GM23338 (cell line): ENCODE measurements around the gene EGFR.

Experiments used
- EZH2 ChIP-seq: fragments of 200-600 bp; sonication (generic); IDR thresholded peaks from one replicate; pipeline ENCODE4 v1.8.0; 2017; ENCODE audit warnings: antibody characterized with exemption, mild to moderate bottlenecking, low read depth; ENCODE audit not compliant: unreplicated experiment
- EZH2phosphoT487 ChIP-seq: fragments of 200-600 bp; sonication (generic); IDR thresholded peaks from one replicate; pipeline ENCODE4 v1.8.1; 2018; ENCODE audit warnings: antibody characterized with exemption; ENCODE audit not compliant: unreplicated experiment
- POLR2AphosphoS5 ChIP-seq: IDR thresholded peaks from 2 replicates; pipeline ENCODE4 v1.6.1; 2016; ENCODE audit warnings: antibody characterized with exemption, low read depth
- STAT1 ChIP-seq: IDR thresholded peaks from one replicate; pipeline ENCODE4 v1.6.1; 2016; ENCODE audit warnings: antibody characterized with exemption; ENCODE audit not compliant: unreplicated experiment
- TF ChIP-seq, protein P1 (sequence below), 2 experiments: fragments of 200-600 bp in 1 of 2; sonication (generic) in 1 of 2; conservative IDR thresholded peaks; 2 replicates each; pipeline versions ENCODE4 v1.5.1 to v1.6.1; 2016 to 2017; ENCODE audit warnings: antibody characterized with exemption in 2 of 2, low read depth in 2 of 2, mild to moderate bottlenecking in 2 of 2, moderate library complexity in 1 of 2
- TF ChIP-seq, protein P2 (sequence below): IDR thresholded peaks from one replicate; pipeline ENCODE4 v1.6.1; 2018; ENCODE audit warnings: antibody characterized with exemption; ENCODE audit not compliant: unreplicated experiment

DNA sequence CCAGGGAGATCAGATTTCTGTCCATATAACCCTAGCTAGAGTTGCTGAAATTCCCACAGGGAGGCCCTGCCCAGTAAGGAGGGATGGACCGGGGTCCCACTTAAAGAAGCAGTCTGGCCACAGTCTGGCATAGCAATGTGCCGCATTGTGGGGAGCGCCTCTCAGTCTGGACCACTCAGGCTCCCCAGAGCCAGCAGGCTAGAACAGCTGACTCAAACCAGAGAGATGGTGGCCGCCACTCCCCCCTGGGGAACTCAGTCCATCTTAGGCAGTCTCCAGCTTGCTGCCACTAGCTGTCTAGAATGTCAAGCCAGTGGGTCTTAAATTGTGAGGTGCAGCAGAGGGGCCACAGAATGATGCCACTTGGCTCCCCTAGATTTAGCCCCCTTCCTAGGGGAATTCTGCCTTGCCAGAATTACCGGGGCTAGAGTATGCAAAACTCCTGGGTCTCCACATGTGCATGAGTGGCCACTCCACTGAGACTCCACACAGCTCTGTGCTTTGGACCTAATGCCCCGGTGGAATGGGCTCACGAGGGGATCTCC, 213.0 kb downstream of the EGFR start:
- TF ChIP-seq POLR2AphosphoS5 (no peak), EZH2 (no peak), EZH2phosphoT487 (no peak), STAT1 (no peak)
- TF ChIP-seq, protein P1, sequence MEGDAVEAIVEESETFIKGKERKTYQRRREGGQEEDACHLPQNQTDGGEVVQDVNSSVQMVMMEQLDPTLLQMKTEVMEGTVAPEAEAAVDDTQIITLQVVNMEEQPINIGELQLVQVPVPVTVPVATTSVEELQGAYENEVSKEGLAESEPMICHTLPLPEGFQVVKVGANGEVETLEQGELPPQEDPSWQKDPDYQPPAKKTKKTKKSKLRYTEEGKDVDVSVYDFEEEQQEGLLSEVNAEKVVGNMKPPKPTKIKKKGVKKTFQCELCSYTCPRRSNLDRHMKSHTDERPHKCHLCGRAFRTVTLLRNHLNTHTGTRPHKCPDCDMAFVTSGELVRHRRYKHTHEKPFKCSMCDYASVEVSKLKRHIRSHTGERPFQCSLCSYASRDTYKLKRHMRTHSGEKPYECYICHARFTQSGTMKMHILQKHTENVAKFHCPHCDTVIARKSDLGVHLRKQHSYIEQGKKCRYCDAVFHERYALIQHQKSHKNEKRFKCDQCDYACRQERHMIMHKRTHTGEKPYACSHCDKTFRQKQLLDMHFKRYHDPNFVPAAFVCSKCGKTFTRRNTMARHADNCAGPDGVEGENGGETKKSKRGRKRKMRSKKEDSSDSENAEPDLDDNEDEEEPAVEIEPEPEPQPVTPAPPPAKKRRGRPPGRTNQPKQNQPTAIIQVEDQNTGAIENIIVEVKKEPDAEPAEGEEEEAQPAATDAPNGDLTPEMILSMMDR (conservative IDR thresholded peaks at IDR 0.05; ENCODE audit: low read depth in 2 of 2) = no peak
- TF ChIP-seq, protein P2, sequence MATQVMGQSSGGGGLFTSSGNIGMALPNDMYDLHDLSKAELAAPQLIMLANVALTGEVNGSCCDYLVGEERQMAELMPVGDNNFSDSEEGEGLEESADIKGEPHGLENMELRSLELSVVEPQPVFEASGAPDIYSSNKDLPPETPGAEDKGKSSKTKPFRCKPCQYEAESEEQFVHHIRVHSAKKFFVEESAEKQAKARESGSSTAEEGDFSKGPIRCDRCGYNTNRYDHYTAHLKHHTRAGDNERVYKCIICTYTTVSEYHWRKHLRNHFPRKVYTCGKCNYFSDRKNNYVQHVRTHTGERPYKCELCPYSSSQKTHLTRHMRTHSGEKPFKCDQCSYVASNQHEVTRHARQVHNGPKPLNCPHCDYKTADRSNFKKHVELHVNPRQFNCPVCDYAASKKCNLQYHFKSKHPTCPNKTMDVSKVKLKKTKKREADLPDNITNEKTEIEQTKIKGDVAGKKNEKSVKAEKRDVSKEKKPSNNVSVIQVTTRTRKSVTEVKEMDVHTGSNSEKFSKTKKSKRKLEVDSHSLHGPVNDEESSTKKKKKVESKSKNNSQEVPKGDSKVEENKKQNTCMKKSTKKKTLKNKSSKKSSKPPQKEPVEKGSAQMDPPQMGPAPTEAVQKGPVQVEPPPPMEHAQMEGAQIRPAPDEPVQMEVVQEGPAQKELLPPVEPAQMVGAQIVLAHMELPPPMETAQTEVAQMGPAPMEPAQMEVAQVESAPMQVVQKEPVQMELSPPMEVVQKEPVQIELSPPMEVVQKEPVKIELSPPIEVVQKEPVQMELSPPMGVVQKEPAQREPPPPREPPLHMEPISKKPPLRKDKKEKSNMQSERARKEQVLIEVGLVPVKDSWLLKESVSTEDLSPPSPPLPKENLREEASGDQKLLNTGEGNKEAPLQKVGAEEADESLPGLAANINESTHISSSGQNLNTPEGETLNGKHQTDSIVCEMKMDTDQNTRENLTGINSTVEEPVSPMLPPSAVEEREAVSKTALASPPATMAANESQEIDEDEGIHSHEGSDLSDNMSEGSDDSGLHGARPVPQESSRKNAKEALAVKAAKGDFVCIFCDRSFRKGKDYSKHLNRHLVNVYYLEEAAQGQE = no peak
